Tibial artery (tissue), 4 donors: ENCODE results near the gene GPR3.

Experiments
- DNase-seq, 2 donors: peaks; one replicate each; pipeline ENCODE4 v3.0.0-alpha.2; 2019
- H3K27ac ChIP-seq, 2 donors: fragments of 200-600 bp; sonication (generic) in 1 of 2; 1 replicate in 1 of 2; 2 replicates in 1 of 2; pipeline ENCODE4 v1.5.1; 2018 to 2019; ENCODE audit warnings: mild to moderate bottlenecking in 1 of 2
- H3K27me3 ChIP-seq, 2 donors: fragments of 200-600 bp; sonication (generic) in 1 of 2; one replicate each; pipeline versions ENCODE4 v1.5.1 to v1.6.0; 2016 to 2019
- H3K36me3 ChIP-seq, 3 donors: fragments of 200-600 bp; sonication (generic) in 2 of 3; one replicate each; pipeline ENCODE4 v1.5.1; 2016 to 2019; ENCODE audit warnings: mild to moderate bottlenecking in 2 of 3
- H3K4me1 ChIP-seq, 4 donors: fragments of 200-600 bp; sonication (generic) in 2 of 4; 1 replicate in 3 of 4; 2 replicates in 1 of 4; pipeline ENCODE4 v1.5.1; 2016 to 2019
- H3K4me3 ChIP-seq, 2 donors: fragments of 200-600 bp; sonication (generic) in 1 of 2; 1 replicate in 1 of 2; 2 replicates in 1 of 2; pipeline ENCODE4 v1.5.1; 2018 to 2019; ENCODE audit warnings: mild to moderate bottlenecking in 2 of 2
- H3K9me3 ChIP-seq, 3 donors: fragments of 200-600 bp; sonication (generic) in 1 of 3; one replicate each; pipeline ENCODE4 v1.5.1; 2016 to 2019
- intact Hi-C: fragments of 100-400 bp; cut with DNase I; formaldehyde crosslinking; loops from one replicate; pipeline ENCODE4 v1.15.0; 2023; ENCODE audit warnings: low total_unique reads
- TF ChIP-seq, protein P1 (sequence below), 2 experiments: fragments of 200-600 bp in 1 of 2; fragments of 450-650 bp in 1 of 2; IDR thresholded peaks; one replicate each; pipeline ENCODE4 v1.5.1; 2017 to 2019; ENCODE audit warnings: antibody characterized with exemption in 2 of 2, mild to moderate bottlenecking in 1 of 2, moderate library complexity in 1 of 2

Gene GPR3

DNA sequence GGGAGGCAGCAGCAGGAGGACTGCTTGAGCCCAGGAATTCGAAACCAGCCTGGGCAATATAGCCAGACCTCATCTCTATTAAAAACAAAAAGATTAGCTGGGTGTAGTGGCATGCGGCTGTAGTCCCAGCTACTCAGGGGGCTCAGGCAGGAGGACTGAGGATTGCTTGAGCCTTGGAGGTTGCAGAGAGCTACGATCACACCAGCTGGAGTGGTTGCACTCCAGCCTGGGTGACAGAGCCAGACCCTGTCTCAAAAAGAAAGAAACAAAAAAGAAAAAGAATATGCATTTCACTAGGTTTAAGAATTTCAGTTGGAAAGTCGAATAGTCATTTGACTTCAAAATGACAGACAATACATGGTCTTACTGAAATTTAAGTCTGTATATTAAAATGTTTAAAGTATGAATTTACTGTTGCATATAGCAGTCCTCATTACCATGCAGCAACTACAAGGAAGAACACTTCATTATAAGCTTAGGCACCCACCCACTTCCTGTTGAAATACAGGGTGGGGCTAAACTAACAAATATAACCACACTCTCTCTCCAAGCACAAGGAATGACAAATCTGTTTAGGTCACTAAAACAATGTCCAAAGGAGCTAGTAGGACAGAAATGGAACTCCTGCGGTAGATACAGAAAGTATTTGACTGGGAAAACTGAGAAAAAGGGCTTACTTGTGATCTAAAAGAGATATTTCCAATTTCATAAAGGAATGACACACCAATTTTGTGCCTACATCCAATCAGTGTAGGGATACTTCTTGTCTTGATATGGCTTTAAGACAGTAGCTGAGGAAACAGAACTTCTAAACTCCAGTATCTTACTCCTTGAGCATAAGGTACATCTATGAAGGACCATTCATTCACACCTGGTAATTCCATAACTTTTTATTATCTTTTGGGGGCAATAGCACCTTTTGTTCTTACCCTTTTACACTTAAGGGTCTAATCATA, 44.1 kb downstream of the GPR3 start:
- Histone ChIP-seq H3K4me3 (peak overlapping the region; percentile 4 to 19), H3K27ac (peak overlapping the region; percentile 61 to 89), H3K9me3 (no peaks in the 10 kb centered on the region), H3K27me3 (no peaks in the 10 kb centered on the region), H3K36me3 (peaks cover 5 to 13% (median 6%) of the 10 kb centered on the region in 3 donors), H3K4me1 (peaks cover 0 to 84% (median 57%) of the 10 kb centered on the region in 4 donors)
- TF ChIP-seq, protein P1, sequence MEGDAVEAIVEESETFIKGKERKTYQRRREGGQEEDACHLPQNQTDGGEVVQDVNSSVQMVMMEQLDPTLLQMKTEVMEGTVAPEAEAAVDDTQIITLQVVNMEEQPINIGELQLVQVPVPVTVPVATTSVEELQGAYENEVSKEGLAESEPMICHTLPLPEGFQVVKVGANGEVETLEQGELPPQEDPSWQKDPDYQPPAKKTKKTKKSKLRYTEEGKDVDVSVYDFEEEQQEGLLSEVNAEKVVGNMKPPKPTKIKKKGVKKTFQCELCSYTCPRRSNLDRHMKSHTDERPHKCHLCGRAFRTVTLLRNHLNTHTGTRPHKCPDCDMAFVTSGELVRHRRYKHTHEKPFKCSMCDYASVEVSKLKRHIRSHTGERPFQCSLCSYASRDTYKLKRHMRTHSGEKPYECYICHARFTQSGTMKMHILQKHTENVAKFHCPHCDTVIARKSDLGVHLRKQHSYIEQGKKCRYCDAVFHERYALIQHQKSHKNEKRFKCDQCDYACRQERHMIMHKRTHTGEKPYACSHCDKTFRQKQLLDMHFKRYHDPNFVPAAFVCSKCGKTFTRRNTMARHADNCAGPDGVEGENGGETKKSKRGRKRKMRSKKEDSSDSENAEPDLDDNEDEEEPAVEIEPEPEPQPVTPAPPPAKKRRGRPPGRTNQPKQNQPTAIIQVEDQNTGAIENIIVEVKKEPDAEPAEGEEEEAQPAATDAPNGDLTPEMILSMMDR (IDR thresholded peaks at IDR 0.05), result no peak
- DNase-seq, result peak in 1 of 2 donors; percentile 56
- intact Hi-C loops, result loop anchor here (10.0 kb wide), 1 partner anchor 58 kb away; the partner anchor contains the start of gene WASF2

DNA sequence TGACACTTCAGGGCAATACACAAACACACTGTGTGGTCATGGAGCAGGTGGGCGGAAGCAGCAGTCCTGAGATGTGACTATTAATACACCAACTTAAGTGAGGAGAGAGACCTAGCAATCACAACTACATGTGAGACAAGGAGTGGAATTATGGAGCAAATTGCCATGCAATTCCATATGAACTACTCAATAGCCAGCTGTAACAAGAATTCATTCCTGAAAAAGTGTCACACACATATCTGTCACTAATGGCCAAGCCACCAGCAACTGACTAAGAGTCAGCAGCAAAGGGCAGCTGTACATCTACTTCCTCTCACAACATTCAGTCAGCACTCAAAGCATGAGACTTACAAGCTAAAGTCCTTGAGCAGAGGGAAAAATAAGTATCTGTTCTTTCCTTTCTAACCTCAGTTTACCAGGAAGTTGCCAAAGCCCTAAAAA, 46.2 kb downstream of the GPR3 start:
- TF ChIP-seq, protein P1 (IDR thresholded peaks at IDR 0.05), result no peak
- H3K9me3 ChIP-seq, result no peaks in the 10 kb centered on the region
- peaks cover 5 to 13% (median 6%) of the 10 kb centered on the region in 3 donors for H3K36me3 ChIP-seq
- intact Hi-C loops, result loop anchor here (10.0 kb wide), 1 partner anchor 56 kb away; the partner anchor contains the start of gene WASF2
- H3K27me3 ChIP-seq, result no peaks in the 10 kb centered on the region
- H3K4me3 ChIP-seq, result no peak overlapping the region
- no peak for DNase-seq
- H3K4me1 ChIP-seq, result peaks cover 0 to 72% (median 44%) of the 10 kb centered on the region in 4 donors
- H3K27ac ChIP-seq, result peak overlapping the region in 1 of 2 donors; percentile 3

DNA sequence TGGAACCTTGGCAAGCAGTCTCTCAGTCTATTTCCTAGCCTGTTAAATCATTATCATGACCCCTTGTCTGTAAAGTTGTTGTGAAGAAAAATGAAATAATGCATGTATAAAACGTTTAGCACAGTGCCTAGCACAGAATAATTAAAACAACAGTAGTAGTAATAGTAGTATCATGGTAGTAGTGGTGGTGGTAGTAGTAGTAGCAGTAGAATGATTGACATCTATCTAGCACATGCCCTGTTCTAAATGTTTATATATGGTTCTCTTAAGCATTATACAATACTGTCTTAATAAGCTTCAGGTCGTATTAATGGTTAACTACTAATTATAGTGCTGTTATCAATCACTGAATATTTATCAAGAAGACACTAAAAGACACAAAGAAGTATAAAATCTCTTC, 46.7 kb downstream of the GPR3 start:
- H3K36me3 ChIP-seq, result peaks cover 5 to 13% (median 6%) of the 10 kb centered on the region in 3 donors
- H3K27me3 ChIP-seq, result no peaks in the 10 kb centered on the region
- TF ChIP-seq, protein P1 (IDR thresholded peaks at IDR 0.05), result no peak
- H3K27ac ChIP-seq, result no peak overlapping the region
- no peaks in the 10 kb centered on the region for H3K9me3 ChIP-seq
- H3K4me3 ChIP-seq, result no peak overlapping the region
- peaks cover 0 to 72% (median 38%) of the 10 kb centered on the region in 4 donors for H3K4me1 ChIP-seq
- DNase-seq, result no peak
- intact Hi-C loops, result loop anchor here (10.0 kb wide), 1 partner anchor 56 kb away; the partner anchor contains the start of gene WASF2

DNA sequence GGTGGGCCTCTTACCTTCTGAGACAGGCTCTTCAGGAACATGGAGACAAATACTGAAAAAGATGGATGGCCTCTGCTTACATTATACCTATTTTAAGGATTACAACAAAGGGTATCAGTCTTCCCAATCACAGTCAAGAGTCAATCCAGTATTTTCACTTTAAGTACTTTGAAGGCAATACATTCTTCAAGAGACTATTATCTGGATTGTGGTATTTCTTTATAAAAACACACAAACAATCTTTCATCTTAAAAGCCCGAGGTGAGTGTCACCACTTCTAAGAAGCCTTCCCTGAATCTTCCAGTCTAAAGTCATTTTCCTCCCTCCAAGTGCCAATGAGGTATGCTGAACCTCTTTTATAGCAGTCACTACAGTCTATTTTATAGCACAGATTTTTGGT, 52.2 kb downstream of the GPR3 start:
- Histone ChIP-seq H3K36me3 (peaks cover 6 to 18% (median 8%) of the 10 kb centered on the region in 3 donors), H3K4me3 (no peak overlapping the region), H3K4me1 (peaks cover 0 to 61% (median 15%) of the 10 kb centered on the region in 4 donors), H3K27ac (no peak overlapping the region), H3K27me3 (no peaks in the 10 kb centered on the region), H3K9me3 (no peaks in the 10 kb centered on the region)
- TF ChIP-seq, protein P1 (IDR thresholded peaks at IDR 0.05), result no peak
- intact Hi-C loops, result no loop called here
- no peak for DNase-seq
